ENCODE data around the gene AADACL2. TPM values are rescaled to one million over a fixed set of nuclear protein-coding genes. Genes with fewer than 3 reads are reported as not detected.

The AADACL2 gene
- total and polyA plus RNA-seq, 7 experiments from 2014 or later = not detected

Other genes with a start within 250 kb of the AADACL2 start
- not detected for gene AADAC, start 80.2 kb downstream of the AADACL2 start, total RNA-seq
- not detected for gene AADAC, start 80.2 kb downstream of the AADACL2 start, polyA plus RNA-seq
- gene SUCNR1, start 139.7 kb downstream of the AADACL2 start, total RNA-seq = under 1 TPM in 1 of 5 experiments, not detected in 4; 0.12 TPM
- gene SUCNR1, start 139.7 kb downstream of the AADACL2 start, polyA plus RNA-seq = not detected